ENCODE measurements around the gene CCL3.
"Not testable (repeated sequence)": the region's sequence is repeated elsewhere in the genome, so short reads cannot be mapped to it uniquely, and the experiment has no call there.

The CCL3 gene

DNA sequence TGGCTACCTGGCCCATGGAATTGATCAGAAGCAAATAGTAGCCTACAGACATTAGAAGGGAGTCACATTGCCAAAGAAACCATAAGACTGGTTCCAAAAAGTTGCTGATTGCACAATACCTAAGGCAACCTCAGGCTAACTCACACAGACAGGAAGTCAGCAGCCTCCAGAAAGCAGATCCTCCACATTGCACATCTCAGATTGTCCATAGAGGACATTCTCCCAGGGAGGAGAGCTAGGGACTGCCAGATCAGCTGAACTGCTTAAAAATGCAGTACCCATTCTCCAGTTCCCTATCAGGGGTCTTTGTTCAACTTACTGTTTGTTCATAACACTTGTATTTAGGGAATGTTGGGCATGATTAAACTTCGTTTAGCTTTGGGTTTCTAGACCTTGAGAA is 4.2 kb downstream of the CCL3 start:
- DNase-seq, result no peak

- not testable (repeated sequence) for DNase-seq
Observed at GRCh38 chr17:36083691-36084090, 6.3 kb downstream of the CCL3 start.

- not testable (repeated sequence) for DNase-seq
Observed at GRCh38 chr17:36082482-36083120, 7.3 kb downstream of the CCL3 start.

GRCh38 chr17:36081681-36082471 is 8.1 kb downstream of the CCL3 start:
- not testable (repeated sequence) for DNase-seq

DNA sequence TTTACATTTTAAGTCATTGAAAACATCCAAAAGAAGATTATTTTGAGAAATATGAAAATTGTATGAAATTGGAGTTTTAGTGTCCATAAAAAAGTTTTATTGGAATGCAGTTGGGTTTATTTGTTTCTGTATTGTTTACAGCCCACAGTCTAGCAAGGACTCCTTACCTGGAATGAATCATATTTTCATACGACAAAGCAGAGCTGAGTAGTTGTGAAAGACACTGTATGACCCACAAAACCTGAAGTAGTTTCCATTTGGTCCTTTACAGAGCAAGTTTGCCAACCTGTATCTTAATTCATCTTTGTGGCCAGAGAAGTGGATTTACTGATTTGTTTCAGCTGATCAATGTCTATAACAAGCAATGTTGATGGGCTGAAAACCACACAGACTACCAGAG is 15.6 kb downstream of the CCL3 start:
- DNase-seq, result no peak

- DNase-seq, result no peak
Observed at GRCh38 chr17:36072431-36073121, 17.4 kb downstream of the CCL3 start.

- no peak for DNase-seq
Observed at GRCh38 chr17:36071751-36072150, 18.2 kb downstream of the CCL3 start.

- DNase-seq, result no peak
Observed at GRCh38 chr17:36070427-36070826, 19.5 kb downstream of the CCL3 start.

GRCh38 chr17:36069136-36069535 is 20.8 kb downstream of the CCL3 start:
- no peak for DNase-seq

GRCh38 chr17:36068524-36068923 is 21.4 kb downstream of the CCL3 start:
- DNase-seq, result no peak

- DNase-seq, result no peak
Observed at GRCh38 chr17:36066365-36066985, 23.5 kb downstream of the CCL3 start.

DNA sequence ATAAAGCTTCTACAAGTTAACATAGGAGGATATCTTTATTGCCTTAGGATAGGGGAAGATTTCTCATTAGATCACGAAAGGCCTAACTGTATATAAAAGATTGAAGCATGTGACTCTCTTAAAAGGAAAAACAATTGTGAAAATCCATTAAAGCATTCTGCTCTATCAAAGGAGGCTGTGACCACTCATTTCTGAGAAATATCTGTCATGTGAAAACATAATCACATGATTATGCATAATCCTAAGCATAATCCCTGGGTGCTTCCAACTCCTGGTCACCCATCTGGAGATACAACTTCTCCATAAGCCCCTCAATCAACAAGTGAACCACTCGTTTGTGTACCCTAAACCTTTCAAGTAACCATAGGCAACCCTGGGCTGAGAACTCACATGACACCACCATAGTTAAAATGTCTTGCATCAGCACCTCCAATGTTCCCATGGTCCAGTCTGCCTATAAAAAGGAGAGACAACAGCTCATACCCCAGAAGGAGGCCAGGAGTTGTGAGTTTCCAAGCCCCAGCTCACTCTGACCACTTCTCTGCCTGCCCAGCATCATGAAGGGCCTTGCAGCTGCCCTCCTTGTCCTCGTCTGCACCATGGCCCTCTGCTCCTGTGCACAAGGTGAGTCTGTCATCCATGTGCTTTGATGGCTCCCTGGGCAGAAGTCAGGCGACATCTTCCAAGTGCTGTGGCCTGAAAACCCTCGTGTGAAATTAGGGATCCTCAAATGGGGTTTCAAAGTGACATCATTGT is 26.0 kb downstream of the CCL3 start, which contains the start of gene CCL18:
TSS of gene CCL18 (plus strand) at position 487 of the 756 bp plus-strand sequence. CDS start at position 558, 71 bp downstream.
- DNase-seq, result no peak

DNA sequence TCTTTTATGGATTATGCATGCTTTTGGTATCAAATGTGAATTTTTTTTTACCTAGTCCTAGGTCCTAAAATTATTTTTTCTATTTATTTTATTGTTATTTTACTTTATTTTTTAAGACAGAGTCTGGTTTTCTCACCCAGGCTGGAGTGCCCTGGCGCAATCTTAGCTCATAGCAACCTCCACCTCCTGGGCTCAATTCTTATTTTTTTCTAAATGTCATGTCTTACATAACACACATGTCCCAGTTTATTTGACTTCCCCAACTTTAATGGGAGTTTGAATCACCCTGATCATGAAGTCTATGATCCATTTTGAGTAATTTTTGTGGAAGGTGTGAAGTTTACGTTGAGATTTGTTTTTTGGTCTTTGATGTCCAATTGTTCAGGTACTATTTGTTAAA is 29.1 kb downstream of the CCL3 start:
- DNase-seq, result no peak

DNA sequence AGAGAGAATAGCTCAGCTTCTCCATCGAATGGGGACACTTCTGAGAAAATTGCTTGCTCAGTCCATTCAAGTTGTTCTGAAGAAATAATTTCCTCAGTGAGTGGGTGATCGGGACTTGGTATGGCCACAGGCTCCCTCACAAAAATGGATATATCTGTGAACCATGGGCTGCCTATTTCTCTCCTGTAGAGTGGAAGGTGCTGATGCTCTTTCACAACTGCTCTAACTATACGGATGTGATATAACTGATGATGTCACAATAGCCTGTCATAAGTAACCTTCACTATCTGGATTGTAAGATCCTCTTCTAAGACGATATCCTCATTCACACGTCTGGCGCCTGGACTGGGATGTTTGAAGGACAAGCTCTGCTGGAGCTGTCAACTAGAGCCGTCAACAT is 30.5 kb downstream of the CCL3 start:
- DNase-seq, result no peak

DNA sequence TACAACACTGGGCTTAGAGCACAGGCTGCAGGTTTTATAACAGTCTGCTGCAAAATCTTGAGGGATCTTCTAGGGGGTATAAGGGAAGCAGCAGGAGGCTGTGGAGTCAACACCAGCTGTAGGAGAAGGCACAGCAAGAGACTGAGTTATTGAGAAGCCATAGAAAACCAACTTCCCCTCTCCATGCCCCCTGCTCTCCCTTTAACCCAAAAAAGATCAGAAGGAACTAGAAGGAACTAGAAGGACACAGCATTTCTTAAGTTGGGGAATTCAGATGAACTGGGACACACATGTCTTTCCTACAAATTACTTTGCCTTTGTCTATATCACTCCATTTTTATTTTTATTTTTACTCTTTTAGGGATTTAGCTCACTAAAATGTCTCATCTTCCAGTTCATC is 32.0 kb downstream of the CCL3 start:
- no peak for DNase-seq

GRCh38 chr17:36055921-36056520 is 33.9 kb downstream of the CCL3 start:
- DNase-seq, result no peak

DNA sequence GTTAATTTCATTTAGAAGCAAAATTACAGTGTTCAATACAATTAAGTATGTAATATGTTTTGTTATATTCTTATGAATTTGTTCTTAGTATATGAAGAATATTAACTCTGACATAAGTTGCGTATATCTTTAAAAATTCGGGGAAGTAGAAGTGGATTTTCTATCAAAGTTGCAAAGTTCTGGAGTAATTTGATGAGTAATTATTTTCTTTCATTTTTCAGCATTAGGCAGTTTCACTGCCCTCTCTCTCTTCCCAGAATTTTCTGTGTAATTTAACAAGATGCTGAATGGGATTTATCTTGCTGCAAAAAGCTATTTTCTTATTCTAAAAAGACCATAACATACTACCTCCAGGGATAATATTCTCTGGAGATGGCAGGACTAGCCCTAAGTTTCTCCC is 34.8 kb downstream of the CCL3 start:
- DNase-seq, result no peak

DNA sequence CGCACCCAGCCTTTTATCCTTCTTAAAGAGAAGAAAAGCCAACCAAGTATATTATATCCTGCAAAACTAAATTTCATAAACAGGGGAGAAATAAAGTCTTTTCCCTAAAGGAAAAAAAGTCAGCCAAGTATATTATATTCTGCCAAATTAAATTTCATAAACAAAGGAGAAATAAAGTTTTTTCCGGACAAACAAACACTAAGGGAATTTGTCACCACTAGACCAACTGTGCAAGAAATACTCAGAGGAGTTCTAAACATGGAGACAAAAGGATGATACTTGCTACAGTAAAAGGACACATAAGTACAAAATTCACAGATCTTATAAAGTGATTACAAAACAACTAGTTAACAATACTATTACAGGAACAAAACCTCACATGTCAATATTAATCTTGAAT is 40.3 kb downstream of the CCL3 start:
- no peak for DNase-seq

DNA sequence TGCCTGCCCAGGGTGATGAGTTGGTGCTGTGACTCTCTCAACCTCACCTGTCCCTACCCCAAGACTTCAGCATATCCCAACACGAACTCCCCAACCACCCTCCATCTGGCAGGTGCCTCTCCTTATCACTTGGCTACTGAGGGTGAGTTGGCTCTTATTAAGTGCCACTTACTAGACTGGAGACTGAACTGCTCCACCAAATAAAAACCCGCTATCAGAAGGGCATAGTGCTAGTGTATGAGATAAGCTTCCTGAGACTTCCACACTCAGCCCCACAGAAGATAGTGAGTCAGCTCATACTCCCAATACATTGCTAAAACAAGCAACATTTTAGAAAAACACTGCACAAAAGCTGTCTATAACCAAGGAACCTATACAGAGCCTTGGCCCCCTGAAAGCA is 41.9 kb downstream of the CCL3 start:
- no peak for DNase-seq
